IMR-90 (cell line): ENCODE results near the gene GCNA. TPM values are rescaled to one million over a fixed set of nuclear protein-coding genes. Genes with fewer than 3 reads are reported as not detected.

Experiments
- ATAC-seq: fragments of 200-7000 bp; cut with Tn5 transposase; 2 replicates; pipeline ENCODE4 v1.9.1; 2020; ENCODE audit warnings: low read depth, mild to moderate bottlenecking, moderate library complexity
- BruUV-seq: library from RNA; stranded (reverse); fragments of 400-500 nt; replicated peaks from 2 replicates; lab custom pipeline; 2021; lab: Mats Ljungman, UMichigan
- CTCF ChIA-PET: fragments of 300-600 bp; formaldehyde crosslinking; extraction: SDS; loops from one replicate; lab custom pipeline; 2021; ENCODE audit warnings: antibody characterized with exemption; lab: Yijun Ruan, JAX
- POLR2A ChIA-PET: fragments of 300-600 bp; sonication (Branson Sonifier 250); formaldehyde crosslinking; loops from one replicate; lab custom pipeline; 2022; ENCODE audit warnings: antibody characterized with exemption; ENCODE audit not compliant: unreplicated experiment; lab: Charles Lee
- DNase-seq: peaks from one replicate; pipeline ENCODE4 v3.0.0; 2013
- H2AFZ ChIP-seq: replicated peaks from 2 replicates; pipeline ENCODE3; 2013; ENCODE audit warnings: low read length, mild to moderate bottlenecking; ENCODE audit not compliant: poor library complexity
- H2AK5ac ChIP-seq: 2 replicates; pipeline ENCODE4 v1.6.1; 2013; ENCODE audit warnings: low read depth, low read length, inconsistent platforms
- H2AK9ac ChIP-seq: replicated peaks from 2 replicates; pipeline ENCODE3; 2013; ENCODE audit warnings: mild to moderate bottlenecking, low read depth, low read length, moderate library complexity; ENCODE audit not compliant: poor library complexity
- H2BK120ac ChIP-seq: 2 replicates; pipeline ENCODE4 v1.6.1; 2013; ENCODE audit warnings: low read depth, low read length, inconsistent platforms
- H2BK15ac ChIP-seq: 3 replicates; pipeline ENCODE4 v1.6.1; 2013; ENCODE audit warnings: low read depth, low read length, inconsistent platforms
- H2BK20ac ChIP-seq: 2 replicates; pipeline ENCODE4 v1.6.1; 2013; ENCODE audit warnings: low read depth, mild to moderate bottlenecking, inconsistent platforms, low read length, moderate library complexity
- H2BK5ac ChIP-seq: 2 replicates; pipeline ENCODE4 v1.6.1; 2013; ENCODE audit warnings: mild to moderate bottlenecking, low read depth, low read length, inconsistent platforms; ENCODE audit not compliant: poor library complexity, severe bottlenecking
- H3K14ac ChIP-seq: replicated peaks from 2 replicates; pipeline ENCODE4 v1.6.1; 2013; ENCODE audit warnings: low read depth, low read length, inconsistent platforms
- H3K18ac ChIP-seq: 2 replicates; pipeline ENCODE4 v1.6.1; 2013; ENCODE audit warnings: low read depth, low read length, control low read depth
- H3K23ac ChIP-seq: 2 replicates; pipeline ENCODE4 v1.6.1; 2013; ENCODE audit warnings: low read depth, low read length, inconsistent platforms
- H3K27ac ChIP-seq: 2 replicates; pipeline ENCODE4 v1.5.1; 2013; ENCODE audit warnings: mild to moderate bottlenecking, control low read depth, low read length; ENCODE audit not compliant: insufficient read depth
- H3K27me3 ChIP-seq: 2 replicates; pipeline ENCODE4 v1.6.1; 2013; ENCODE audit warnings: low read length; ENCODE audit not compliant: control insufficient read depth, insufficient read depth
- H3K36me3 ChIP-seq: 2 replicates; pipeline ENCODE4 v1.6.1; 2013; ENCODE audit warnings: low read length, mixed read lengths; ENCODE audit not compliant: control insufficient read depth, insufficient read depth
- H3K4ac ChIP-seq: 2 replicates; pipeline ENCODE4 v1.6.1; 2013; ENCODE audit warnings: low read depth, low read length, inconsistent platforms
- H3K4me1 ChIP-seq: 2 replicates; pipeline ENCODE4 v1.6.1; 2013; ENCODE audit warnings: low read length, mixed read lengths; ENCODE audit not compliant: control insufficient read depth, insufficient read depth
- H3K4me2 ChIP-seq: 2 replicates; pipeline ENCODE4 v1.6.1; 2013; ENCODE audit warnings: low read depth, mild to moderate bottlenecking, control low read depth, low read length, moderate library complexity
- H3K4me3 ChIP-seq: 2 replicates; pipeline ENCODE4 v1.5.1; 2013; ENCODE audit warnings: low read depth, mild to moderate bottlenecking, control low read depth, low read length, moderate library complexity; ENCODE audit not compliant: insufficient read depth
- H3K56ac ChIP-seq: 2 replicates; pipeline ENCODE4 v1.6.1; 2013; ENCODE audit warnings: low read length, inconsistent platforms; ENCODE audit not compliant: insufficient read depth; ENCODE audit errors: extremely low read depth
- H3K79me1 ChIP-seq, 2 experiments: 2 replicates each; pipeline ENCODE4 v1.6.1; 2013; ENCODE audit warnings: low read length in 2 of 2, inconsistent platforms in 1 of 2, low read depth in 1 of 2
- H3K9ac ChIP-seq: 2 replicates; pipeline ENCODE4 v1.6.1; 2013; ENCODE audit warnings: low read depth, low read length, control low read depth
- H3K9me1 ChIP-seq: 2 replicates; pipeline ENCODE4 v1.6.1; 2013; ENCODE audit warnings: low read length, inconsistent platforms; ENCODE audit not compliant: insufficient read depth
- H3K9me3 ChIP-seq: 2 replicates; pipeline ENCODE4 v1.6.1; 2013; ENCODE audit warnings: low read length; ENCODE audit not compliant: control insufficient read depth, insufficient read depth
- H4K20me1 ChIP-seq: 2 replicates; pipeline ENCODE4 v1.6.1; 2013; ENCODE audit warnings: low read length, inconsistent platforms; ENCODE audit not compliant: insufficient read depth
- H4K5ac ChIP-seq: 2 replicates; pipeline ENCODE4 v1.6.1; 2013; ENCODE audit warnings: mild to moderate bottlenecking, low read depth, low read length, control low read depth
- H4K8ac ChIP-seq, 2 experiments: 2 replicates each; pipeline ENCODE4 v1.6.1; 2013; ENCODE audit warnings: low read depth in 2 of 2, low read length in 2 of 2, control low read depth in 1 of 2, inconsistent platforms in 1 of 2
- H4K91ac ChIP-seq: 2 replicates; pipeline ENCODE4 v1.6.1; 2013; ENCODE audit warnings: low read depth, low read length, inconsistent platforms; ENCODE audit not compliant: insufficient read depth
- BHLHE40 ChIP-seq: fragments of 150-350 bp; IDR thresholded peaks from 2 replicates; pipeline ENCODE4 v1.6.1; 2016; ENCODE audit warnings: mild to moderate bottlenecking, low read depth, low read length
- CEBPB ChIP-seq: IDR thresholded peaks from 2 replicates; pipeline ENCODE4 v1.6.1; 2012; ENCODE audit warnings: low read depth, low read length, improper control_type of control experiment
- CHD1 ChIP-seq: IDR thresholded peaks from 2 replicates; pipeline ENCODE4 v1.6.1; 2012; ENCODE audit warnings: low read depth, low read length, improper control_type of control experiment
- CTCF ChIP-seq: conservative IDR thresholded peaks from 2 replicates; pipeline ENCODE4 v1.5.1; 2012; ENCODE audit warnings: mild to moderate bottlenecking, low read depth, low read length, improper control_type of control experiment
- ELK1 ChIP-seq: fragments of 150-350 bp; IDR thresholded peaks from 2 replicates; pipeline ENCODE4 v1.6.1; 2016; ENCODE audit warnings: low read depth, mild to moderate bottlenecking, low read length, moderate library complexity, borderline replicate concordance
- MAFK ChIP-seq: IDR thresholded peaks from 2 replicates; pipeline ENCODE4 v1.6.1; 2012; ENCODE audit warnings: low read depth, low read length, improper control_type of control experiment
- MAZ ChIP-seq: IDR thresholded peaks from 2 replicates; pipeline ENCODE4 v1.6.1; 2012; ENCODE audit warnings: low read depth, mild to moderate bottlenecking, low read length, improper control_type of control experiment, moderate library complexity, borderline replicate concordance
- MXI1 ChIP-seq: IDR thresholded peaks from 2 replicates; pipeline ENCODE4 v1.6.1; 2012; ENCODE audit warnings: low read depth, mild to moderate bottlenecking, low read length, moderate library complexity, borderline replicate concordance
- NFE2L2 ChIP-seq: fragments of 150-350 bp; IDR thresholded peaks from 2 replicates; pipeline ENCODE4 v1.6.1; 2016; ENCODE audit warnings: low read depth, mild to moderate bottlenecking, low read length
- POLR2A ChIP-seq: IDR thresholded peaks from 2 replicates; pipeline ENCODE4 v1.6.1; 2012; ENCODE audit warnings: mild to moderate bottlenecking, low read depth, low read length
- RCOR1 ChIP-seq: IDR thresholded peaks from 2 replicates; pipeline ENCODE4 v1.6.1; 2012; ENCODE audit warnings: mild to moderate bottlenecking, low read length, improper control_type of control experiment; ENCODE audit not compliant: insufficient replicate concordance
- RFX5 ChIP-seq: IDR thresholded peaks from 2 replicates; pipeline ENCODE4 v1.8.0; 2012; ENCODE audit warnings: low read depth, mild to moderate bottlenecking, low read length, moderate library complexity
- SMC3 ChIP-seq: fragments of 150-350 bp; IDR thresholded peaks from 2 replicates; pipeline ENCODE4 v1.6.1; 2016; ENCODE audit warnings: low read depth, mild to moderate bottlenecking, antibody characterized with exemption, low read length, moderate library complexity
- USF2 ChIP-seq: fragments of 150-350 bp; IDR thresholded peaks from 2 replicates; pipeline ENCODE4 v1.6.1; 2017; ENCODE audit warnings: mild to moderate bottlenecking, antibody characterized with exemption, low read length, low read depth
- WGBS, 2 experiments: methylation state at CpG; one replicate each; pipeline versions ENCODE4 v1.1.5 to v1.1.7; 2013; ENCODE audit warnings: missing lambda C conversion rate in 2 of 2; ENCODE audit not compliant: insufficient read length in 1 of 2; ENCODE audit errors: extremely low coverage in 2 of 2; 5-methylcytosine and 5-hydroxymethylcytosine counted together
- dilution Hi-C: fragments of 300-500 bp; cut with HindIII; formaldehyde crosslinking; loops from one replicate; pipeline ENCODE4 v1.14.3; 2018; ENCODE audit warnings: low sequenced_read_pairs; ENCODE audit not compliant: unreplicated experiment
- in situ Hi-C: fragments of 300-500 bp; cut with MboI; formaldehyde crosslinking; loops from 3 replicates; pipeline ENCODE4 v1.14.3; 2019; ENCODE audit warnings: low sequenced_read_pairs, inconsistent platforms, mixed read lengths
- intact Hi-C: fragments of 100-400 bp; cut with micrococcal nuclease; formaldehyde crosslinking; loops from 2 replicates; pipeline ENCODE4 v1.10.0; 2022
- polyA plus RNA-seq, 3 experiments: library from polyadenylated mRNA; depleted of rRNA; stranded (reverse); fragments of >200 nt; gene quantifications; 2 replicates each; pipeline ENCODE4 v1.2.3, GENCODE V29; 2012; ENCODE audit warnings: low replicate concordance in 1 of 3
- total RNA-seq: library from RNA; depleted of rRNA; stranded (reverse); fragments of >200 nt; gene quantifications from 2 replicates; pipeline ENCODE4 v1.2.3, GENCODE V29; 2012

The GCNA gene
- total and polyA plus RNA-seq, 2 of the 4 experiments (the other 2 are of a cell fraction): 0.90 to 1.3 TPM

- Histone ChIP-seq H2AK9ac (no peak overlapping the region), H3K79me1 (no peaks in the 10 kb centered on the region), H2AFZ (no peak overlapping the region), H3K18ac (no peak overlapping the region), H4K8ac (no peak overlapping the region), H3K9ac (no peak overlapping the region), H3K36me3 (peaks cover under 1% of the 10 kb centered on the region; the same call in 1 of the 2 replicates), H3K14ac (no peak overlapping the region), H4K91ac (no peak overlapping the region), H3K9me3 (no peaks in the 10 kb centered on the region; the same call in 1 of the 2 replicates), H3K4ac (no peak overlapping the region), H3K27ac (no peak overlapping the region), H3K4me3 (no peak overlapping the region), H3K23ac (no peak overlapping the region), H2AK5ac (no peak overlapping the region), H2BK20ac (no peak overlapping the region), H2BK5ac (no peak overlapping the region), H3K9me1 (no peaks in the 10 kb centered on the region), H3K4me1 (no peaks in the 10 kb centered on the region; the same call in 1 of the 2 replicates), H2BK15ac (no peak overlapping the region), H4K20me1 (no peaks in the 10 kb centered on the region), H3K27me3 (peaks cover 3% of the 10 kb centered on the region; the same call in 1 of the 2 replicates), H2BK120ac (no peak overlapping the region), H3K4me2 (no peak overlapping the region), H4K5ac (no peak overlapping the region), H3K56ac (no peak overlapping the region)
- ChIA-PET POLR2A (no interaction called here), CTCF (no interaction called here)
- intact Hi-C loops (no loop called here), dilution Hi-C loops (no loop called here), in situ Hi-C loops (no loop called here)
- no TSS peak for BruUV-seq
- TF ChIP-seq MAZ: no peak
- no peak for TF ChIP-seq CTCF
- TF ChIP-seq CEBPB: no peak
- TF ChIP-seq RCOR1: no peak
- TF ChIP-seq RFX5: no peak
- no peak for TF ChIP-seq BHLHE40
- TF ChIP-seq NFE2L2: no peak
- no peak for TF ChIP-seq SMC3
- TF ChIP-seq CHD1: no peak
- TF ChIP-seq MXI1: no peak
- no peak for TF ChIP-seq ELK1
- TF ChIP-seq MAFK: no peak
- TF ChIP-seq USF2: no peak
- no peak for TF ChIP-seq POLR2A
- DNase-seq: no peak
- no peak for ATAC-seq
- 80% methylated on average over 1 of the region's 8 CpGs; no CpG with 5 or more reads in 1 of the 2 experiments for WGBS, 2 experiments
Measured at GRCh38 chrX:71617742-71618141, 39.5 kb downstream of the GCNA start.
